Kidney epithelial cell (primary cell): ENCODE results near the gene CWC27. TPM values are rescaled to one million over a fixed set of nuclear protein-coding genes. Genes with fewer than 3 reads are reported as not detected.
"Not testable (repeated sequence)": the region's sequence is repeated elsewhere in the genome, so short reads cannot be mapped to it uniquely, and the experiment has no call there.

ENCODE experiments used
- DNase-seq: peaks from one replicate; pipeline ENCODE4 v3.0.0-alpha.2; 2010; ENCODE audit warnings: low read depth
- H3K27me3 ChIP-seq: 2 replicates; pipeline ENCODE4 v1.6.0; 2011; ENCODE audit warnings: low read length; ENCODE audit not compliant: control insufficient read depth, insufficient read depth
- H3K36me3 ChIP-seq: 2 replicates; pipeline ENCODE4 v1.5.1; 2011; ENCODE audit warnings: low read length; ENCODE audit not compliant: control insufficient read depth, insufficient read depth
- H3K4me3 ChIP-seq: 2 replicates; pipeline ENCODE4 v1.5.1; 2011; ENCODE audit warnings: low read depth, mild to moderate bottlenecking, control low read depth, low read length
- total RNA-seq: library from RNA; depleted of rRNA; stranded (reverse); fragments of >200 nt; gene quantifications from 2 replicates; pipeline ENCODE4 v1.2.3, GENCODE V29; 2015
- TF ChIP-seq, protein P1 (sequence below): IDR thresholded peaks from 2 replicates; pipeline ENCODE4 v1.5.1; 2011; ENCODE audit warnings: mild to moderate bottlenecking, moderate library complexity, low read length, control low read depth, inconsistent platforms; ENCODE audit not compliant: insufficient read depth, poor library complexity, severe bottlenecking

The CWC27 gene
- total RNA-seq, 1 donor from 2014 or later = 23.6 TPM

DNA sequence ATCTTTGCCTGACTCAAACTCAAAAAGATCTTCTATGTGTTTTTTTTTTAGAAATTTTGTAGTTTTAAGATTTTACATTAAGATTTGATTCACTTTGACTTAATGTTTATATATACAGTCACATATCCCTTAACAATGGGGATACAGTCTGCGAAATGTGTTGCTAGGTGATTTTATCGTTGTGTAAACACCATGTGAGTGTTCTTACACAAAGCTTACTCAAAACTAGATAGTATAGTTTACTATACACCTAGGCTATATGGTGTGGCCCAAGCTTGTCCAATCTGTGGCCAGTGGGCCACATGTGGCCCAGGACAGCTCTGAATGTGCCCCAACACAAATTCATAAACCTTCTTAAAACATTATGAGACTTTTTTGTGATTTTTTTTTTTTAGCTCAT lies 131.9 kb downstream of the CWC27 start:
- Histone ChIP-seq H3K4me3 (no peak overlapping the region), H3K36me3 (no peaks in the 10 kb centered on the region), H3K27me3 (no peaks in the 10 kb centered on the region)
- DNase-seq = no peak
- TF ChIP-seq, protein P1, sequence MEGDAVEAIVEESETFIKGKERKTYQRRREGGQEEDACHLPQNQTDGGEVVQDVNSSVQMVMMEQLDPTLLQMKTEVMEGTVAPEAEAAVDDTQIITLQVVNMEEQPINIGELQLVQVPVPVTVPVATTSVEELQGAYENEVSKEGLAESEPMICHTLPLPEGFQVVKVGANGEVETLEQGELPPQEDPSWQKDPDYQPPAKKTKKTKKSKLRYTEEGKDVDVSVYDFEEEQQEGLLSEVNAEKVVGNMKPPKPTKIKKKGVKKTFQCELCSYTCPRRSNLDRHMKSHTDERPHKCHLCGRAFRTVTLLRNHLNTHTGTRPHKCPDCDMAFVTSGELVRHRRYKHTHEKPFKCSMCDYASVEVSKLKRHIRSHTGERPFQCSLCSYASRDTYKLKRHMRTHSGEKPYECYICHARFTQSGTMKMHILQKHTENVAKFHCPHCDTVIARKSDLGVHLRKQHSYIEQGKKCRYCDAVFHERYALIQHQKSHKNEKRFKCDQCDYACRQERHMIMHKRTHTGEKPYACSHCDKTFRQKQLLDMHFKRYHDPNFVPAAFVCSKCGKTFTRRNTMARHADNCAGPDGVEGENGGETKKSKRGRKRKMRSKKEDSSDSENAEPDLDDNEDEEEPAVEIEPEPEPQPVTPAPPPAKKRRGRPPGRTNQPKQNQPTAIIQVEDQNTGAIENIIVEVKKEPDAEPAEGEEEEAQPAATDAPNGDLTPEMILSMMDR = no peak

DNA sequence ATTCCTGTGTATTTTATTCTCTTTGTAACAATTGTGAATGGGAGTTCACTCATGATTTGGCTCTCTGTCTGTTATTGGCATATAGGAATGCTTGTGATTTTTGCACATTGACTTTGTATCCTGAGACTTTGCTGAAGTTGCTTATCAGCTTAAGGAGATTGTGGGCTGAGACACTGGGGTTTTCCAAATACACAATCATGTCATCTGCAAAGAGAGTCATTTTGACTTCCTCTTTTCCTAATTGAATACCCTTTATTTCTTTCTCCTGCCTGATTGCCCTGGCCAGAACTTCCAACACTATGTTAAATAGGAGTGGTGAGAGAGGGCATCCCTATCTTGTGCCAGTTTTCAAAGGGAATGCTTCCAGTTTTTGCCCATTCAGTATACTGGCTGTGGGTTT lies 138.7 kb downstream of the CWC27 start:
- H3K4me3 ChIP-seq, DNase-seq, H3K36me3 ChIP-seq, H3K27me3 ChIP-seq: not testable (repeated sequence)

DNA sequence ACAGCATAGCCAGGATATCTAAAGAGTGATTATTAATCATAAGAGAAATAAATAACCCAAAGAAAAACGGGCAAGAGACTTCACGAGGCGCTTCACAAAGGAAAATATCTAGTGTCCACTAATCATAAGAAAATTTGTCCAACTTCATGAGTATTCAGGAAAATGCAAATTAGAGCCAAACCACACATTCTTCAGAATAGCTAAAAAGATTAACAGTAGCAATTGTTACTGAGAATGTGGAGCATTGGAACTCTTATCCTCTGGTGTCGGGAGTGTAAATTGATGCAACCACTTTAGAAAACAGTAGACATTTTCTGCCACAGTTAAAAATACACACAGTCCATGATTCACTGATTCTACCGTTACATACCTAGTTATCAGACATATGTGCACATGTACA lies 145.7 kb downstream of the CWC27 start:
- TF ChIP-seq, protein P1 = no peak
- no peak for DNase-seq
- Histone ChIP-seq H3K27me3 (no peaks in the 10 kb centered on the region), H3K4me3 (no peak overlapping the region), H3K36me3 (no peaks in the 10 kb centered on the region)

DNA sequence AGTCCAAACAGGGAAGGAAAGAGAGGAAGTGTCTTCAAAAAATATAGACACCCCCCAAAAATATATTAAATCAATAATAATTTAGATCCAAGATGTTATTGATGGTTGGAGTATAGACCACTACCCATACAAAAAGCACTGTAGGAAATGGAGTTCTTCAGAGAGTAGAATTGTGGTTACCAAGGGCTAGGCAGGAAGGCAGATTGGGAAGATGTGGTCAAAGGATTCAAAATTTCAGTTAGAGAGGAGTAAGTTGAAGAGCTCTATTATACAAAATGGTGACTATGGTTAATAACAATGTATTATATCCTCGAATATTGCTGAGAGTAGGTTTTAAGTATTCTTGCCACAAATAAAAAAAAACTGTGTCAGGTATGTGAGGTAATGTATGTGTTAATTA lies 149.4 kb downstream of the CWC27 start:
- TF ChIP-seq, protein P1 = no peak
- DNase-seq = no peak
- no peak overlapping the region for H3K4me3 ChIP-seq
- no peaks in the 10 kb centered on the region for H3K27me3 ChIP-seq
- H3K36me3 ChIP-seq = no peaks in the 10 kb centered on the region

DNA sequence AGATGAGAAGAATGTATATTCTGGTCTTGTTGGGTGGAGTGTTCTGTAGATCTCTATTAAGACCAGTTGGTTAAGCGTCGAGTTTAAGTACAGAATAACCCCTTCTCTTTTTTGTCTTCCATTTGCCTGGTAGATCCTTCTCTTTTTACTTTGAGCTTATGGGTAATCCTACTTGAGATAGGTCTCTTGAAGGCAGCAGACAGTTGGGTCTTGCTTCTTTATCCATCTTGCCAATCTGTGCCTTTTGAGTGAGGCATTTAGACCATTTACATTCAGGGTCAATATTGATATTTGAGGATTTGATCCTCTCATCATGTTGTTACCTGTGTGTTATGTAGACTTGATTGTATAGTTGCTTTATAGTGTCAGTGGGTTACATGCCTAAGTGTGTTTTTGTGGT lies 152.7 kb downstream of the CWC27 start:
- TF ChIP-seq, protein P1 = no peak
- Histone ChIP-seq H3K4me3 (no peak overlapping the region), H3K36me3 (no peaks in the 10 kb centered on the region), H3K27me3 (no peaks in the 10 kb centered on the region)
- DNase-seq = no peak

DNA sequence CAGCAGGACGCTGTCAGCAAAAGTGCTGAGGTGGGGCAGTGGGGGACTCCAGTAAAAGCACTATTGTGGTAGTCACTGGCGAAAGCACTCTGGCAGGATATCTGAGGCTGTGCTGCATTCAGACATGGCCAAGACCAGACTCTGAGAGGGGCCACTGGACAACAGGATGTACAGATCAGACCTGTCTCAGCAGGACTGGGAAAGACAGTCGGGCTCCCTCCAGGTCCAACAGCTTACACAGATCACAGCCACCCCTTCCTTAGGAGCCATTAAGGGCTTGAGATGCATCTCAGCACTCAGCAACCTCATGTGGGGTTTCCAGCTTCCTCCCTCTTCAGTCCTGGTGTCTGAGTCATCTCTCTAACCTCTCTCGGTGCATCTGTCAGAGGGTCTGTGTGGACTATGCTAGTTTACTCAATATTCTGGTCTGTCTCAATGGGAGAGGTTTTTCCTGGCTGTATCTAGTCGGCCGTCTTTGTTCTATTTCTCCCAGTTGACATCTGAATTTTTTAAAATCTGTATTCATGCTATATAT lies 154.5 kb downstream of the CWC27 start:
- Histone ChIP-seq H3K36me3 (no peaks in the 10 kb centered on the region), H3K27me3 (no peaks in the 10 kb centered on the region), H3K4me3 (no peak overlapping the region)
- TF ChIP-seq, protein P1 = no peak
- DNase-seq = no peak
